K562 (cell line): ENCODE data around the gene ARAP1. TPM values are rescaled to one million over a fixed set of nuclear protein-coding genes. Genes with fewer than 3 reads are reported as not detected.
A peak's percentile ranks its signal among the peaks of the same experiment; 100 is the strongest.

Experiments used
- CBFA2T3 ChIP-seq: fragments of 450-650 bp; IDR thresholded peaks from 2 replicates; pipeline ENCODE4 v1.6.1; 2017
- CREB3 ChIP-seq: fragments of 450-650 bp; conservative IDR thresholded peaks from 2 replicates; pipeline ENCODE4 v1.6.1; 2016; ENCODE audit warnings: missing genetic modification characterization, low read depth, mild to moderate bottlenecking, missing compliant biosample characterization, moderate library complexity
- CXXC5 ChIP-seq: fragments of 250-450 bp; sonication (Bioruptor Pico); IDR thresholded peaks from 2 replicates; pipeline ENCODE4 v1.8.0; 2022; ENCODE audit warnings: inconsistent platforms, mild to moderate bottlenecking, moderate library complexity
- GATAD2B ChIP-seq: fragments of 450-650 bp; IDR thresholded peaks from 2 replicates; pipeline ENCODE4 v1.6.1; 2017; ENCODE audit warnings: mild to moderate bottlenecking, borderline replicate concordance
- GTF3C2 ChIP-seq: IDR thresholded peaks from 3 replicates; pipeline ENCODE4 v1.6.1; 2011; ENCODE audit warnings: borderline replicate concordance, mild to moderate bottlenecking, moderate library complexity; ENCODE audit not compliant: insufficient read length; ENCODE audit errors: extremely low read depth
- HDGF ChIP-seq: fragments of 450-650 bp; IDR thresholded peaks from 2 replicates; pipeline ENCODE4 v1.6.1; 2016
- HES1 ChIP-seq: fragments of 450-650 bp; IDR thresholded peaks from 2 replicates; pipeline ENCODE4 v1.6.1; 2016; ENCODE audit warnings: low read depth, mild to moderate bottlenecking, moderate library complexity
- JUN ChIP-seq, 2 experiments: sonication (generic) in 1 of 2; formaldehyde crosslinking in 1 of 2; IDR thresholded peaks; 2 replicates each; pipeline versions ENCODE4 v1.6.1 to v1.8.0; 2012 to 2022; ENCODE audit warnings: borderline replicate concordance in 2 of 2, mild to moderate bottlenecking in 2 of 2, improper control_type of control experiment in 1 of 2, low read depth in 1 of 2, low read length in 1 of 2, missing genetic modification reagents in 1 of 2
- JUND ChIP-seq, 2 experiments: IDR thresholded peaks; 2 replicates in 1 of 2; 3 replicates in 1 of 2; pipeline ENCODE4 v1.6.1; 2011; ENCODE audit warnings: borderline replicate concordance in 2 of 2, low read depth in 2 of 2, low read length in 2 of 2, improper control_type of control experiment in 1 of 2, missing biosample characterization in 1 of 2, missing genetic modification characterization in 1 of 2, missing genetic modification reagents in 1 of 2
- MNT ChIP-seq, 2 experiments: fragments of 450-650 bp; conservative IDR thresholded peaks; 2 replicates each; pipeline ENCODE4 v1.6.1; 2017; ENCODE audit warnings: mild to moderate bottlenecking in 2 of 2, moderate library complexity in 2 of 2
- MYC ChIP-seq, 2 experiments: fragments of 250-450 bp in 1 of 2; sonication (Bioruptor Pico) in 1 of 2; IDR thresholded peaks; 2 replicates each; pipeline versions ENCODE4 v1.5.1 to v1.6.1; 2012 to 2021; ENCODE audit warnings: low read depth in 2 of 2, borderline replicate concordance in 1 of 2, improper control_type of control experiment in 1 of 2, low read length in 1 of 2, mild to moderate bottlenecking in 1 of 2, moderate library complexity in 1 of 2
- MYNN ChIP-seq, 2 experiments: sonication (generic); formaldehyde crosslinking in 1 of 2; IDR thresholded peaks; 2 replicates each; pipeline versions ENCODE4 v1.5.0 to v1.6.1; 2016 to 2020; ENCODE audit warnings: antibody characterized with exemption in 1 of 2, missing genetic modification reagents in 1 of 2
- NFATC3 ChIP-seq: fragments of 450-650 bp; IDR thresholded peaks from 2 replicates; pipeline ENCODE4 v1.6.1; 2017; ENCODE audit warnings: mild to moderate bottlenecking
- RBFOX2 ChIP-seq: fragments of 200-400 bp; formaldehyde crosslinking; IDR thresholded peaks from 2 replicates; pipeline ENCODE4 v1.6.1; 2017; ENCODE audit warnings: low read depth, mild to moderate bottlenecking, low read length, moderate library complexity
- RBM25 ChIP-seq: fragments of 200-400 bp; formaldehyde crosslinking; IDR thresholded peaks from 2 replicates; pipeline ENCODE4 v1.6.1; 2018; ENCODE audit warnings: low read length, low read depth, moderate library complexity; ENCODE audit not compliant: severe bottlenecking
- TAF7 ChIP-seq: fragments of 450-650 bp; IDR thresholded peaks from 2 replicates; pipeline ENCODE4 v1.6.1; 2016; ENCODE audit warnings: missing genetic modification characterization, missing compliant biosample characterization
- TARDBP ChIP-seq: fragments of 450-650 bp; IDR thresholded peaks from 2 replicates; pipeline ENCODE4 v1.6.1; 2016
- XRCC4 ChIP-seq: IDR thresholded peaks from one replicate; pipeline ENCODE4 v1.6.1; 2011; ENCODE audit not compliant: insufficient read depth, insufficient read length; ENCODE audit errors: extremely low read depth
- ZBTB1 ChIP-seq: sonication (generic); formaldehyde crosslinking; IDR thresholded peaks from 2 replicates; pipeline ENCODE4 v1.8.1; 2023; ENCODE audit warnings: missing genetic modification reagents, low read depth, mild to moderate bottlenecking, borderline replicate concordance
- ZNF12 ChIP-seq: sonication (generic); formaldehyde crosslinking; IDR thresholded peaks from 2 replicates; pipeline ENCODE4 v1.4.0; 2020; ENCODE audit warnings: mild to moderate bottlenecking, missing genetic modification reagents
- ZNF57 ChIP-seq: fragments of 450-650 bp; formaldehyde crosslinking; IDR thresholded peaks from 2 replicates; pipeline ENCODE4 v1.4.0; 2020; ENCODE audit warnings: mild to moderate bottlenecking, moderate library complexity
- polyA plus RNA-seq, 8 experiments: library from polyadenylated mRNA; depleted of rRNA in 4 of 8; stranded (reverse) in 5 of 8; unstranded in 3 of 8; fragments of >200 nt; fragmentation: Nextera tagmentation in 2 of 8; fragmentation: Illumina TruSeq in 1 of 8; extraction: Ambion mirVana in 2 of 8; extraction: Trizol in 1 of 8; gene quantifications; 2 replicates each; pipeline versions ENCODE4 v1.2.1 to v1.2.3, GENCODE V29; 2011 to 2014; ENCODE audit warnings: inconsistent platforms in 1 of 8, missing spikeins in 1 of 8
- total RNA-seq, 7 experiments: library from RNA; depleted of rRNA in 6 of 7; stranded (reverse); fragments of >200 nt in 6 of 7; fragmentation: Illumina TruSeq in 2 of 7; extraction: Trizol in 2 of 7; gene quantifications; 2 replicates each; pipeline versions ENCODE4 v1.2.1 to v1.2.3, GENCODE V29; 2011 to 2021; ENCODE audit warnings: low replicate concordance in 1 of 7

Gene ARAP1
- total and polyA plus RNA-seq, 9 of the 15 experiments (the other 6 are each of a cell fraction or from before 2014, with no cell fraction given) = 0.23 to 67.0 (median 24.6) TPM

- TF ChIP-seq MNT (conservative IDR thresholded peaks at IDR 0.05) (peak in 1 of 2 experiments; percentile 67; a peak in 3 of 4 replicates), GATAD2B (0 out of 2 replicates have a peak, but pooled peaks have one; percentile 44), ZNF57 (CRISPR knock-in tag) (no peak), ZNF12 (CRISPR knock-in tag) (0 out of 2 replicates have a peak, but pooled peaks have one; percentile 41), TARDBP (0 out of 2 replicates have a peak, but pooled peaks have one; percentile 19), GTF3C2 (no peak), NFATC3 (no peak), JUND (IDR thresholded peaks at IDR 0.05; ENCODE audit: borderline replicate concordance, low read depth, low read length) (peak; percentile 48; the same call in 1 of the 2 replicates), JUND (tag; IDR thresholded peaks at IDR 0.05; ENCODE audit: borderline replicate concordance, low read depth, low read length) (peak; percentile 63; the same call in 2 of the 3 replicates), XRCC4 (no peak), RBM25 (no peak), CREB3 (tag) (no peak), TAF7 (no peak), RBFOX2 (peak; percentile 58), HES1 (peak; percentile 90), CXXC5 (CRISPR knock-in tag) (peak; percentile 42; the same call in 1 of the 2 replicates), MYNN (IDR thresholded peaks at IDR 0.05) (peak; percentile 15; the same call in 1 of the 2 replicates), MYNN (CRISPR knock-in tag; IDR thresholded peaks at IDR 0.05) (no peak), MYC (IDR thresholded peaks at IDR 0.05; ENCODE audit: low read depth, low read length) (peak; percentile 56; the same call in 1 of the 2 replicates), MYC (CRISPR knock-in tag; IDR thresholded peaks at IDR 0.05; ENCODE audit: borderline replicate concordance, low read depth) (no peak), JUN (IDR thresholded peaks at IDR 0.05; ENCODE audit: borderline replicate concordance, low read depth, low read length) (0 out of 2 replicates have a peak, but pooled peaks have one; percentile 37), JUN (CRISPR knock-in tag; IDR thresholded peaks at IDR 0.05; ENCODE audit: borderline replicate concordance) (no peak), ZBTB1 (peak; percentile 22; the same call in 1 of the 2 replicates), CBFA2T3 (peak; percentile 46), HDGF (no peak)
Measured at GRCh38 chr11:72741429-72741833, 10.8 kb downstream of the ARAP1 start (continued).
